ENCODE measurements around the gene SLC44A4.
A peak's percentile ranks its signal among the peaks of the same experiment; 100 is the strongest.
"Not testable (repeated sequence)": the region's sequence is repeated elsewhere in the genome, so short reads cannot be mapped to it uniquely, and the experiment has no call there.

The SLC44A4 gene

GRCh38 chr6:31880616-31881015 is 1.8 kb upstream of the SLC44A4 start:
- no peak for DNase-seq (ENCODE audit: low read depth in 3 of 3)

GRCh38 chr6:31879901-31880300 is 1.1 kb upstream of the SLC44A4 start:
- DNase-seq (ENCODE audit: low read depth in 3 of 3), result no peak

GRCh38 chr6:31879143-31879542 is 346 bp upstream of the SLC44A4 start:
- no peak for DNase-seq (ENCODE audit: low read depth in 3 of 3)

GRCh38 chr6:31878222-31878621 is 575 bp downstream of the SLC44A4 start:
- DNase-seq (ENCODE audit: low read depth in 3 of 3), result no peak

GRCh38 chr6:31877651-31878161 is 1.1 kb downstream of the SLC44A4 start:
- DNase-seq (ENCODE audit: low read depth in 3 of 3), result no peak

- DNase-seq (ENCODE audit: low read depth in 3 of 3), result no peak
These were observed 1.6 kb downstream of the SLC44A4 start for GRCh38 chr6:31877125-31877650.

- DNase-seq (ENCODE audit: low read depth in 3 of 3), result no peak
These were observed 2.4 kb downstream of the SLC44A4 start for GRCh38 chr6:31876357-31876756.

GRCh38 chr6:31875877-31876276 is 2.9 kb downstream of the SLC44A4 start:
- DNase-seq (ENCODE audit: low read depth in 3 of 3), result no peak

- no peak for DNase-seq (ENCODE audit: low read depth in 3 of 3)
These were observed 3.8 kb downstream of the SLC44A4 start for GRCh38 chr6:31874836-31875572.

- no peak for DNase-seq (ENCODE audit: low read depth in 3 of 3)
These were observed 4.6 kb downstream of the SLC44A4 start for GRCh38 chr6:31874084-31874670.

- DNase-seq (ENCODE audit: low read depth in 3 of 3), result no peak
These were observed 7.6 kb downstream of the SLC44A4 start for GRCh38 chr6:31871046-31871659.

GRCh38 chr6:31870385-31870921 is 8.3 kb downstream of the SLC44A4 start:
- no peak for DNase-seq (ENCODE audit: low read depth in 3 of 3)

- DNase-seq (ENCODE audit: low read depth in 3 of 3), result no peak
These were observed 9.5 kb downstream of the SLC44A4 start for GRCh38 chr6:31869343-31869742.

GRCh38 chr6:31868658-31868971 is 10.2 kb downstream of the SLC44A4 start:
- DNase-seq (ENCODE audit: low read depth in 3 of 3), result not testable (repeated sequence)

- no peak for DNase-seq (ENCODE audit: low read depth in 3 of 3)
These were observed 13.3 kb downstream of the SLC44A4 start for GRCh38 chr6:31865205-31866118.

- DNase-seq (ENCODE audit: low read depth in 3 of 3), result no peak
These were observed 14.0 kb downstream of the SLC44A4 start for GRCh38 chr6:31864818-31865204.

- DNase-seq (ENCODE audit: low read depth in 3 of 3), result not testable (repeated sequence)
These were observed 14.7 kb downstream of the SLC44A4 start for GRCh38 chr6:31864123-31864562.

GRCh38 chr6:31862344-31863235 is 16.2 kb downstream of the SLC44A4 start, which contains the start of gene NEU1:
NEU1 (minus strand) TSS chr6:31862821; CDS start chr6:31862776, 45 bp downstream.
- DNase-seq (ENCODE audit: low read depth in 3 of 3), result peak; percentile 97 to 99 (median 99)

GRCh38 chr6:31861919-31862343 is 16.9 kb downstream of the SLC44A4 start:
- DNase-seq (ENCODE audit: low read depth in 3 of 3), result no peak

GRCh38 chr6:31861150-31861549 is 17.6 kb downstream of the SLC44A4 start:
- no peak for DNase-seq (ENCODE audit: low read depth in 3 of 3)
